ENCODE data around the gene MAPK8IP3.

Gene MAPK8IP3

DNA sequence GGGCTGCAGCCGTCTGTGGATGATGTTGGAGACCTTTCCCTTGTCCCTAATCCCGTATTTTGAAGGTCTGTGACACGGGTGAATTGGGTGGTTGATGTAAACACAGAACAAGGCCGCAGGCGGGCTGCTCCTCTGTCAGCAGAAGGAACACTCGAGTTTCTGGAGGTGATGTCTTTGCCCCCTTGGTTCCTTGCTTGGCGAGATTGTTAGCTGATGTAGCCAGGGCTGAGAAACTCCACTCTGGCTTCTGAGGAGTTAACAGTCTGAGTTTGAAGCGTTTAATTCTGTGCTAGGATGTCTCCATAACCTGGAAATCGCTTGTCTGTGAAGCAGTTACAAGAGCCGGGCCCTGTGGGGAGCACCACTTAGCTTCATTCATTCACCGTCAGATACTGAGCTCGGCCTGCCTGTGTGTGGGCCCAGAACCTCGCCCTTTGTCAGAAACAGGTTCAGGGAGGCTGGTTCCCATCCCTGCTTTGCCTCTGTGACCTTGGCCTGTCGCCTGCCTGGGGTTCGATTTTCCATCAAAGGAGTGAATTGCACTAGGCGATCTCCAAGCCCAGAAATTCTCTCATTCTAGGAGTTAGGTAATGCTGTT lies 1.3 kb downstream of the MAPK8IP3 start:
- H3K27me3 ChIP-seq (ENCODE audit: control insufficient read depth in 3 of 3, insufficient read depth in 3 of 3, low read depth in 1 of 3, low read length in 3 of 3): no peaks in the 10 kb centered on the region
- H2BK15ac ChIP-seq (ENCODE audit: low read length): no peak overlapping the region
- no peak overlapping the region for H3K27ac ChIP-seq (replicated peaks; ENCODE audit: low read length)
- H2BK5ac ChIP-seq (ENCODE audit: low read length): no peak overlapping the region
- H3K14ac ChIP-seq (ENCODE audit: low read length): no peak overlapping the region
- peak overlapping the region; percentile 76 for H3K23ac ChIP-seq (ENCODE audit: low read depth, low read length, poor library complexity)
- peak overlapping the region; percentile 47 for H3K9ac ChIP-seq (ENCODE audit: low read depth, low read length, poor library complexity)
- peak overlapping the region; percentile 89 for H3K4me2 ChIP-seq (ENCODE audit: insufficient read depth, low read length, poor library complexity, severe bottlenecking)
- H2BK120ac ChIP-seq (ENCODE audit: low read depth, low read length): no peak overlapping the region
- peak overlapping the region; percentile 78 to 98 for H3K4me3 ChIP-seq (ENCODE audit: low read length in 2 of 2)
- no peak for DNase-seq (ENCODE audit: low spot score)
- no peak overlapping the region for H3K18ac ChIP-seq (ENCODE audit: low read length)
- no peak overlapping the region for H2AK5ac ChIP-seq (ENCODE audit: low read depth, low read length)
- no peak overlapping the region for H4K8ac ChIP-seq (ENCODE audit: low read depth, low read length)
- H2AFZ ChIP-seq (ENCODE audit: low read length): no peak overlapping the region
- peaks cover 5 to 33% of the 10 kb centered on the region in 2 donors for H3K36me3 ChIP-seq (replicated peaks in 1 of 2; ENCODE audit: control insufficient read depth in 2 of 2, insufficient read depth in 2 of 2, low read length in 2 of 2)
- H3K4ac ChIP-seq (ENCODE audit: low read length): no peak overlapping the region
- H3K4me1 ChIP-seq (ENCODE audit: control insufficient read depth in 2 of 2, insufficient read depth in 1 of 2, low read depth in 1 of 2, low read length in 2 of 2): peaks cover 5 to 12% of the 10 kb centered on the region in 2 donors
- no CpG with 5 or more reads among the region's 16 CpGs for WGBS, 2 donors (ENCODE audit: extremely low coverage in 2 of 2, insufficient read length in 2 of 2, insufficient replicate concordance in 1 of 2)
- no peaks in the 10 kb centered on the region for H3K9me3 ChIP-seq (replicated peaks in 1 of 2; ENCODE audit: control insufficient read depth in 2 of 2, insufficient read depth in 1 of 2, low read depth in 1 of 2, low read length in 2 of 2)
- no peak overlapping the region for H4K91ac ChIP-seq (ENCODE audit: low read depth, low read length, poor library complexity)
- no peak overlapping the region for H2BK12ac ChIP-seq (ENCODE audit: low read length)
- peaks cover 15% of the 10 kb centered on the region for H3K79me1 ChIP-seq (ENCODE audit: low read depth, low read length)

DNA sequence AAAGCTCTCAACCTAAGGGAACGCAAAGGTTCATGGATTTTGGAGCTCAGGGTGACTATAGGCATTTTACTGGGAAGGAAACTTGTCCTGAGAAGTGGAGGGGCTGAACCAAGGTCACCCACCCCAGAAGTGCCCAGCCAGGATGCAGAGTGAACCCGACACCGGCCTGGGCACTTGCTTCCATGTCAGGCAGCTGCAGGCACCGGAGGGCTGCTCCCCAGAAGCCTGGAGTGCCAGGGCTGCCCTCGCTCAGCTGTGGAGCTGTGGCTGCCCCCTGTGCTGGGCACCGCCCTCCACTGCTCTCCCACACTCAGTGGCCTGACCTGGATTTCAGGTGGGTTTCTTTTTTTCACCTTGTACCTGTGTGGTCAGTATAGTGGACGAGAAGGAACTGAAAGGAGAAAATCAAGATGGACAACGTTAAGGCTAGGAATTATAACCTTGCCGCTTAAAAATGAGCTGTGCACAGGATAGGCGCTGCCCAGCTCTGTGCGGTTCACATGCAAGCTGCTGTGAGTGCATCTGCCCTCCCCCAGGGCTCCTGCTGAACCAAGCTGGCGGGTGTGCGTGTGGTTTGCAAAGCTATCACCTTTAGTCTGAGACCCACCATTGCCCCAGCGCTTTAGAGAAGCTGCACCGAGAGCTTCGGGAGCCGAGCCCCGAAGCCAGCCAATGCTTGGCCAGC lies 2.2 kb downstream of the MAPK8IP3 start:
- Histone ChIP-seq H3K9ac (ENCODE audit: low read depth, low read length, poor library complexity) (peak overlapping the region; percentile 60), H2BK5ac (ENCODE audit: low read length) (no peak overlapping the region), H3K23ac (ENCODE audit: low read depth, low read length, poor library complexity) (peak overlapping the region; percentile 20), H2AK5ac (ENCODE audit: low read depth, low read length) (no peak overlapping the region), H3K4me1 (ENCODE audit: control insufficient read depth in 2 of 2, insufficient read depth in 1 of 2, low read depth in 1 of 2, low read length in 2 of 2) (peaks cover 5 to 12% of the 10 kb centered on the region in 2 donors), H3K27ac (replicated peaks; ENCODE audit: low read length) (no peak overlapping the region), H3K4me2 (ENCODE audit: insufficient read depth, low read length, poor library complexity, severe bottlenecking) (no peak overlapping the region), H3K27me3 (ENCODE audit: control insufficient read depth in 3 of 3, insufficient read depth in 3 of 3, low read depth in 1 of 3, low read length in 3 of 3) (no peaks in the 10 kb centered on the region), H3K36me3 (replicated peaks in 1 of 2; ENCODE audit: control insufficient read depth in 2 of 2, insufficient read depth in 2 of 2, low read length in 2 of 2) (peaks cover 2 to 23% of the 10 kb centered on the region in 2 donors), H3K14ac (ENCODE audit: low read length) (no peak overlapping the region), H3K18ac (ENCODE audit: low read length) (no peak overlapping the region), H2BK120ac (ENCODE audit: low read depth, low read length) (no peak overlapping the region), H4K8ac (ENCODE audit: low read depth, low read length) (no peak overlapping the region), H4K91ac (ENCODE audit: low read depth, low read length, poor library complexity) (no peak overlapping the region), H2BK12ac (ENCODE audit: low read length) (no peak overlapping the region), H2BK15ac (ENCODE audit: low read length) (no peak overlapping the region), H3K79me1 (ENCODE audit: low read depth, low read length) (peaks cover 20% of the 10 kb centered on the region), H3K9me3 (replicated peaks in 1 of 2; ENCODE audit: control insufficient read depth in 2 of 2, insufficient read depth in 1 of 2, low read depth in 1 of 2, low read length in 2 of 2) (no peaks in the 10 kb centered on the region), H2AFZ (ENCODE audit: low read length) (no peak overlapping the region), H3K4me3 (ENCODE audit: low read length in 2 of 2) (peak overlapping the region in 1 of 2 donors; percentile 98), H3K4ac (ENCODE audit: low read length) (no peak overlapping the region)
- no peak for DNase-seq (ENCODE audit: low spot score)
- WGBS, 2 donors (ENCODE audit: extremely low coverage in 2 of 2, insufficient read length in 2 of 2, insufficient replicate concordance in 1 of 2): no CpG with 5 or more reads among the region's 18 CpGs

DNA sequence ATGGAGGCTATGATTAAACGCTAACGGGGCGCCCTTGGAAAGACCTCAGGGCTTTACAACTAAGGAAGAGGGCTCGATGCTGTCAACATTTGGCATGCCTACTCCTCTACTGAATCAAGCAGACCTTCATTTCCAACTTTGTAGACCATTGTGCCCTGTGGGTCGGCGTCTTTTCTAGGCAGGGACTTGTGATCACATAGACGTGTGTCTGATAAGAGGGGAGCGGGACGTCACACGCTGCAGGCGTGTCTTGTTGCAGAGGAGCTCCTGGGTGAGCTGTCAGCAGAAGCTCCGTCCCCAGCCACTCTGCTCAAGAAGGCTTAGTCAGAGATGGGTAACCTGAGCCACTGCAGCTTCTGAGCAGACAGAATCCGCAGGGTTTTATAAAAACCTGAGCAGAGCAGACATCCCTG lies 2.8 kb downstream of the MAPK8IP3 start:
- no peak overlapping the region for H3K27ac ChIP-seq (replicated peaks; ENCODE audit: low read length)
- no peak overlapping the region for H3K4me3 ChIP-seq (ENCODE audit: low read length in 2 of 2)
- H2BK5ac ChIP-seq (ENCODE audit: low read length): no peak overlapping the region
- H3K18ac ChIP-seq (ENCODE audit: low read length): no peak overlapping the region
- H3K36me3 ChIP-seq (replicated peaks in 1 of 2; ENCODE audit: control insufficient read depth in 2 of 2, insufficient read depth in 2 of 2, low read length in 2 of 2): peaks cover 2 to 20% of the 10 kb centered on the region in 2 donors
- H4K8ac ChIP-seq (ENCODE audit: low read depth, low read length): no peak overlapping the region
- no peaks in the 10 kb centered on the region for H3K27me3 ChIP-seq (ENCODE audit: control insufficient read depth in 3 of 3, insufficient read depth in 3 of 3, low read depth in 1 of 3, low read length in 3 of 3)
- H3K9ac ChIP-seq (ENCODE audit: low read depth, low read length, poor library complexity): no peak overlapping the region
- no peak overlapping the region for H2AFZ ChIP-seq (ENCODE audit: low read length)
- H2BK12ac ChIP-seq (ENCODE audit: low read length): no peak overlapping the region
- H3K4ac ChIP-seq (ENCODE audit: low read length): no peak overlapping the region
- peak overlapping the region; percentile 20 for H3K23ac ChIP-seq (ENCODE audit: low read depth, low read length, poor library complexity)
- no CpG with 5 or more reads among the region's 13 CpGs for WGBS, 2 donors (ENCODE audit: extremely low coverage in 2 of 2, insufficient read length in 2 of 2, insufficient replicate concordance in 1 of 2)
- peaks cover 5 to 12% of the 10 kb centered on the region in 2 donors for H3K4me1 ChIP-seq (ENCODE audit: control insufficient read depth in 2 of 2, insufficient read depth in 1 of 2, low read depth in 1 of 2, low read length in 2 of 2)
- H3K9me3 ChIP-seq (replicated peaks in 1 of 2; ENCODE audit: control insufficient read depth in 2 of 2, insufficient read depth in 1 of 2, low read depth in 1 of 2, low read length in 2 of 2): no peaks in the 10 kb centered on the region
- no peak for DNase-seq (ENCODE audit: low spot score)
- no peak overlapping the region for H2BK120ac ChIP-seq (ENCODE audit: low read depth, low read length)
- no peak overlapping the region for H4K91ac ChIP-seq (ENCODE audit: low read depth, low read length, poor library complexity)
- H2AK5ac ChIP-seq (ENCODE audit: low read depth, low read length): no peak overlapping the region
- H3K4me2 ChIP-seq (ENCODE audit: insufficient read depth, low read length, poor library complexity, severe bottlenecking): no peak overlapping the region
- H3K14ac ChIP-seq (ENCODE audit: low read length): no peak overlapping the region
- H3K79me1 ChIP-seq (ENCODE audit: low read depth, low read length): peaks cover 21% of the 10 kb centered on the region
- no peak overlapping the region for H2BK15ac ChIP-seq (ENCODE audit: low read length)

GRCh38 chr16:1709356-1709755 lies 3.4 kb downstream of the MAPK8IP3 start:
- H3K4me1 ChIP-seq (ENCODE audit: control insufficient read depth in 2 of 2, insufficient read depth in 1 of 2, low read depth in 1 of 2, low read length in 2 of 2): peaks cover 5 to 12% of the 10 kb centered on the region in 2 donors
- H3K23ac ChIP-seq (ENCODE audit: low read depth, low read length, poor library complexity): no peak overlapping the region
- no peak overlapping the region for H2AK5ac ChIP-seq (ENCODE audit: low read depth, low read length)
- no peak overlapping the region for H3K4ac ChIP-seq (ENCODE audit: low read length)
- no peak overlapping the region for H2BK15ac ChIP-seq (ENCODE audit: low read length)
- WGBS, 2 donors (ENCODE audit: extremely low coverage in 2 of 2, insufficient read length in 2 of 2, insufficient replicate concordance in 1 of 2): no CpG with 5 or more reads among the region's 15 CpGs
- no peak overlapping the region for H3K27ac ChIP-seq (replicated peaks; ENCODE audit: low read length)
- no peak overlapping the region for H3K9ac ChIP-seq (ENCODE audit: low read depth, low read length, poor library complexity)
- no peak overlapping the region for H3K4me2 ChIP-seq (ENCODE audit: insufficient read depth, low read length, poor library complexity, severe bottlenecking)
- H4K91ac ChIP-seq (ENCODE audit: low read depth, low read length, poor library complexity): no peak overlapping the region
- no peak overlapping the region for H3K18ac ChIP-seq (ENCODE audit: low read length)
- H2BK12ac ChIP-seq (ENCODE audit: low read length): no peak overlapping the region
- H3K4me3 ChIP-seq (ENCODE audit: low read length in 2 of 2): no peak overlapping the region
- peaks cover 24% of the 10 kb centered on the region for H3K79me1 ChIP-seq (ENCODE audit: low read depth, low read length)
- H3K14ac ChIP-seq (ENCODE audit: low read length): no peak overlapping the region
- H2AFZ ChIP-seq (ENCODE audit: low read length): no peak overlapping the region
- H3K9me3 ChIP-seq (replicated peaks in 1 of 2; ENCODE audit: control insufficient read depth in 2 of 2, insufficient read depth in 1 of 2, low read depth in 1 of 2, low read length in 2 of 2): no peaks in the 10 kb centered on the region
- no peak for DNase-seq (ENCODE audit: low spot score)
- peaks cover 2 to 23% of the 10 kb centered on the region in 2 donors for H3K36me3 ChIP-seq (replicated peaks in 1 of 2; ENCODE audit: control insufficient read depth in 2 of 2, insufficient read depth in 2 of 2, low read length in 2 of 2)
- no peak overlapping the region for H2BK120ac ChIP-seq (ENCODE audit: low read depth, low read length)
- no peak overlapping the region for H4K8ac ChIP-seq (ENCODE audit: low read depth, low read length)
- no peaks in the 10 kb centered on the region for H3K27me3 ChIP-seq (ENCODE audit: control insufficient read depth in 3 of 3, insufficient read depth in 3 of 3, low read depth in 1 of 3, low read length in 3 of 3)
- H2BK5ac ChIP-seq (ENCODE audit: low read length): no peak overlapping the region

Measured in neuronal stem cell (in vitro differentiated cells).